Measurements from ENCODE around the gene IL12RB1. TPM values are rescaled to one million over a fixed set of nuclear protein-coding genes. Genes with fewer than 3 reads are reported as not detected.

IL12RB1 gene
- total and polyA plus RNA-seq, 2 of the 13 experiments (the other 11 are each of a cell fraction or from before 2014, with no cell fraction given) = 0.03 to 0.04 TPM

DNA sequence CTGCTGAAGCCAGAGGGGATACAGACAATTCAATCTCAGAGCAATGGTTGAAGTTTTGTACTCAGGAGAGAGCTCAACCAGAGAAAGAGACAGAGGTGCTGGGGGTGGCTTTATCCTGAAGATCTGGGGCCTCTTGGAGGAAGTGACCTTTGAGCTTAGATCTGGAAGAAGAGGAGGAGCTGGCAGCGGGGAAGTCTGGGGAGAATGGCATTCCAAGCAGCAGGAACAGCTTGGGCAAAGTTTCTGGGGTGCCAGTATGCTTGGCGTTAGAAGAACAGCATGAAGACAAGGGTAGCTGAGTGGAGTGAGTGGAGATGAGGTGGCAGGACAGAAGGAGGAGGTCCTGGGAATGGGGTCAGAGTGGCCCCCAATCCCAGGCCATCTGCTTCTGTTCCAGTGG lies 22.2 kb upstream of the IL12RB1 start (continued):
- TF ChIP-seq ZNF563 (CRISPR knock-in tag; IDR thresholded peaks at IDR 0.05) (no peak), ZNF772 (CRISPR knock-in tag; IDR thresholded peaks at IDR 0.05) (0 out of 2 replicates have a peak, but pooled peaks have one; percentile 18)

DNA sequence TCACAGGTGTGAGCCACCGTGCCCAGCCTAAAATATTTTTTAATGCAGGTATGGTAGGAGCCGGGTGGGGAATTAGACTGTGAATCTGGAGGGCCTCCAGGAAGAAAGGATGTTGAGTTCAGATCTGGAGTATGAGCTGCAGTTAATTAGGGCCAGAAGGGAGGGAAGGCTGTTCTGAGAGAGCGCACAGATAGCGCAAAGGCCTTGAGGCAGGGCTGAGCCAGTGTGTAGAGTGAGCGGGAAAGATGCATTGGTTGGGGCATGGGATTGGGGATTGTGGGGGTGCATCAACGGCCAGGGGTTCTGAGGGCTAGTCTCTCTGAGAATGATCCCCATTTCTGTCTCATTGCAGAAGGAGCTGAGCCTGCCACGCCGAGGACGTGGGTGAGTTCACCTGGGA lies 20.5 kb upstream of the IL12RB1 start:
- H3K79me2 ChIP-seq (ENCODE audit: insufficient read depth, low read length) = no peaks in the 10 kb centered on the region
- no peaks in the 10 kb centered on the region for H4K20me1 ChIP-seq (ENCODE audit: insufficient read depth, low read length)
- ChIA-PET POLR2A (no interaction called here), CTCF (ENCODE audit: low intra/inter-chr PET ratio, low total read pairs) (no interaction called here)
- ATAC-seq (no peak), DNase-seq (ENCODE audit: low spot score) (no peak), FAIRE-seq (no peak)
- H3K27me3 ChIP-seq (ENCODE audit: control insufficient read depth in 1 of 2, insufficient read depth in 2 of 2, low read length in 2 of 2) = no peaks in the 10 kb centered on the region
- no peaks in the 10 kb centered on the region for H3K9me3 ChIP-seq (ENCODE audit: low read length)
- intact Hi-C loops (cut with micrococcal nuclease; ENCODE audit: unreplicated experiment) (no loop called here), in situ Hi-C loops (cut with HindIII; ENCODE audit: extremely low pct_ligation_motif_present, low pct_unique_long_range_greater_than_20kb) (no loop called here)
- H2AFZ ChIP-seq (ENCODE audit: low read length) = no peak overlapping the region
- no TSS peak for BruUV-seq (replicated peaks)
- H3K4me1 ChIP-seq (ENCODE audit: insufficient read depth, low read length) = peaks cover 54% of the 10 kb centered on the region
- no peaks in the 10 kb centered on the region for H3K36me3 ChIP-seq (replicated peaks in 1 of 2; ENCODE audit: control insufficient read depth in 1 of 2, insufficient read depth in 2 of 2, low read length in 2 of 2)
- H3K4me3 ChIP-seq (replicated peaks in 1 of 3; ENCODE audit: insufficient read depth in 1 of 3, low read depth in 2 of 3, low read length in 3 of 3) = no peak overlapping the region
- H3K9ac ChIP-seq (ENCODE audit: insufficient read depth, low read depth, low read length) = no peak overlapping the region
- no peak overlapping the region for H3K27ac ChIP-seq (ENCODE audit: extremely low read length, insufficient read depth, low read length)
- WGBS (ENCODE audit: low lambda C conversion rate) = 89% methylated on average over 5 of the region's 9 CpGs
- no peak overlapping the region for H3K4me2 ChIP-seq (ENCODE audit: low read depth, low read length)
- TF ChIP-seq FOXK2 (IDR thresholded peaks at IDR 0.05) = no peak
- TF ChIP-seq ZFP82 (CRISPR knock-in tag; IDR thresholded peaks at IDR 0.05; ENCODE audit: borderline replicate concordance) = no peak
- TF ChIP-seq KLF13 (CRISPR knock-in tag; IDR thresholded peaks at IDR 0.05) = no peak
- TF ChIP-seq ZNF574 (CRISPR knock-in tag; IDR thresholded peaks at IDR 0.05) = no peak
- no peak for TF ChIP-seq TEAD2 (CRISPR knock-in tag; IDR thresholded peaks at IDR 0.05)
- TF ChIP-seq SATB2 (CRISPR knock-in tag; IDR thresholded peaks at IDR 0.05) = no peak
- TF ChIP-seq, protein P1, sequence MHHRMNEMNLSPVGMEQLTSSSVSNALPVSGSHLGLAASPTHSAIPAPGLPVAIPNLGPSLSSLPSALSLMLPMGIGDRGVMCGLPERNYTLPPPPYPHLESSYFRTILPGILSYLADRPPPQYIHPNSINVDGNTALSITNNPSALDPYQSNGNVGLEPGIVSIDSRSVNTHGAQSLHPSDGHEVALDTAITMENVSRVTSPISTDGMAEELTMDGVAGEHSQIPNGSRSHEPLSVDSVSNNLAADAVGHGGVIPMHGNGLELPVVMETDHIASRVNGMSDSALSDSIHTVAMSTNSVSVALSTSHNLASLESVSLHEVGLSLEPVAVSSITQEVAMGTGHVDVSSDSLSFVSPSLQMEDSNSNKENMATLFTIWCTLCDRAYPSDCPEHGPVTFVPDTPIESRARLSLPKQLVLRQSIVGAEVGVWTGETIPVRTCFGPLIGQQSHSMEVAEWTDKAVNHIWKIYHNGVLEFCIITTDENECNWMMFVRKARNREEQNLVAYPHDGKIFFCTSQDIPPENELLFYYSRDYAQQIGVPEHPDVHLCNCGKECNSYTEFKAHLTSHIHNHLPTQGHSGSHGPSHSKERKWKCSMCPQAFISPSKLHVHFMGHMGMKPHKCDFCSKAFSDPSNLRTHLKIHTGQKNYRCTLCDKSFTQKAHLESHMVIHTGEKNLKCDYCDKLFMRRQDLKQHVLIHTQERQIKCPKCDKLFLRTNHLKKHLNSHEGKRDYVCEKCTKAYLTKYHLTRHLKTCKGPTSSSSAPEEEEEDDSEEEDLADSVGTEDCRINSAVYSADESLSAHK (CRISPR knock-in tag; IDR thresholded peaks at IDR 0.05; ENCODE audit: borderline replicate concordance) = no peak
- no peak for TF ChIP-seq HOXA9 (CRISPR knock-in tag; IDR thresholded peaks at IDR 0.05; ENCODE audit: borderline replicate concordance)
- TF ChIP-seq NFKB2 (CRISPR knock-in tag; IDR thresholded peaks at IDR 0.05; ENCODE audit: borderline replicate concordance) = no peak
- TF ChIP-seq BRD4 (CRISPR knock-in tag; IDR thresholded peaks at IDR 0.05) = no peak
- TF ChIP-seq ZNF468 (CRISPR knock-in tag; IDR thresholded peaks at IDR 0.05) = no peak
- TF ChIP-seq TOE1 (CRISPR knock-in tag; IDR thresholded peaks at IDR 0.05) = no peak
- TF ChIP-seq NCOR1 (IDR thresholded peaks at IDR 0.05; ENCODE audit: borderline replicate concordance, low read length) = no peak
- TF ChIP-seq ZNF333 (CRISPR knock-in tag; IDR thresholded peaks at IDR 0.05; ENCODE audit: borderline replicate concordance) = no peak
- TF ChIP-seq FOXC1 (CRISPR knock-in tag; IDR thresholded peaks at IDR 0.05; ENCODE audit: borderline replicate concordance) = no peak
- no peak for TF ChIP-seq EP300 (IDR thresholded peaks at IDR 0.05; ENCODE audit: low read depth in 2 of 2, low read length in 2 of 2)
- TF ChIP-seq EP300 (CRISPR knock-in tag; IDR thresholded peaks at IDR 0.05; ENCODE audit: borderline replicate concordance) = no peak
